Natural killer cell (primary cell): ENCODE data around the gene INPP5D. TPM values are rescaled to one million over a fixed set of nuclear protein-coding genes. Genes with fewer than 3 reads are reported as not detected.

ENCODE experiments used
- ATAC-seq, 3 donors: fragments of 150-1000 bp in 2 of 3; fragments of 200-7000 bp in 1 of 3; cut with Tn5 transposase; 1 replicate in 1 of 3; 2 replicates in 2 of 3; pipeline ENCODE4 v1.10.0; 2021; ENCODE audit warnings: mild to moderate bottlenecking in 2 of 3, moderate library complexity in 2 of 3
- DNase-seq, 2 donors: peaks; one replicate each; pipeline versions ENCODE4 v3.0.0 to v3.0.0-alpha.2; 2013 to 2021; ENCODE audit warnings: mixed read lengths in 1 of 2
- H3K27ac ChIP-seq: one replicate; pipeline ENCODE4 v1.5.1; 2013; ENCODE audit warnings: mild to moderate bottlenecking, low read length
- H3K27me3 ChIP-seq: one replicate; pipeline ENCODE4 v1.6.1; 2013; ENCODE audit warnings: low read length; ENCODE audit not compliant: control insufficient read depth, insufficient read depth
- H3K36me3 ChIP-seq: one replicate; pipeline ENCODE4 v1.6.1; 2013; ENCODE audit warnings: low read length; ENCODE audit not compliant: control insufficient read depth, insufficient read depth
- H3K4me1 ChIP-seq: one replicate; pipeline ENCODE4 v1.6.1; 2013; ENCODE audit warnings: low read length; ENCODE audit not compliant: control insufficient read depth, insufficient read depth
- H3K4me3 ChIP-seq: one replicate; pipeline ENCODE4 v1.5.1; 2013; ENCODE audit warnings: low read length
- H3K9me3 ChIP-seq: one replicate; pipeline ENCODE4 v1.6.1; 2013; ENCODE audit warnings: low read length; ENCODE audit not compliant: control insufficient read depth, insufficient read depth
- H3K27ac Mint-ChIP-seq, 2 donors: one replicate each; pipeline ENCODE4 v1.8.0; 2022; ENCODE audit warnings: mild to moderate bottlenecking in 2 of 2, mixed read lengths in 2 of 2, moderate library complexity in 1 of 2
- H3K27me3 Mint-ChIP-seq, 2 donors: one replicate each; pipeline ENCODE4 v1.8.0; 2022; ENCODE audit warnings: low read depth in 2 of 2, mixed read lengths in 2 of 2
- H3K36me3 Mint-ChIP-seq: one replicate; pipeline ENCODE4 v1.8.0; 2022; ENCODE audit warnings: mixed read lengths
- H3K4me1 Mint-ChIP-seq, 2 donors: one replicate each; pipeline ENCODE4 v1.8.0; 2022; ENCODE audit warnings: mixed read lengths in 2 of 2
- H3K4me3 Mint-ChIP-seq: one replicate; pipeline ENCODE4 v1.8.0; 2022; ENCODE audit warnings: mild to moderate bottlenecking, moderate library complexity, mixed read lengths
- H3K9me3 Mint-ChIP-seq, 2 donors: one replicate each; pipeline ENCODE4 v1.8.0; 2022; ENCODE audit warnings: mixed read lengths in 2 of 2
- CTCF ChIP-seq: fragments of 200-600 bp; IDR thresholded peaks from one replicate; pipeline ENCODE4 v1.8.0; 2022; ENCODE audit warnings: antibody characterized with exemption
- WGBS: methylation state at CpG from one replicate; pipeline ENCODE4 v1.1.7; 2013; ENCODE audit warnings: missing lambda C conversion rate; ENCODE audit not compliant: insufficient coverage; 5-methylcytosine and 5-hydroxymethylcytosine counted together
- intact Hi-C: fragments of 100-400 bp; cut with micrococcal nuclease; formaldehyde crosslinking; loops from one replicate; pipeline ENCODE4 v1.14.2; 2022
- total RNA-seq, 4 donors: library from RNA; stranded (reverse); fragments of 120-200 nt in 1 of 4; gene quantifications; one replicate each; pipeline versions ENCODE4 v1.2.3 to v1.2.4, GENCODE V29; 2013 to 2022

Gene INPP5D
- total RNA-seq, 3 donors from 2014 or later (not counting 1 experiment from before 2014, with no cell fraction given) = 385 to 498 (median 497) TPM

GRCh38 chr2:233234264-233234663, 174.1 kb downstream of the INPP5D start:
- H3K4me1 ChIP-seq = peaks cover 92% of the 10 kb centered on the region
- ATAC-seq (peak; percentile 46 to 65 (median 49)), DNase-seq (peak in 1 of 2 donors; percentile 51)
- Mint-ChIP-seq H3K9me3 (peaks cover 0 to under 1% of the 10 kb centered on the region in 2 donors), H3K27ac (peak overlapping the region; percentile 70 to 75), H3K27me3 (no peaks in the 10 kb centered on the region), H3K36me3 (no peaks in the 10 kb centered on the region), H3K4me3 (peak overlapping the region; percentile 70), H3K4me1 (peaks cover 41 to 67% of the 10 kb centered on the region in 2 donors)
- no peaks in the 10 kb centered on the region for H3K27me3 ChIP-seq
- no peaks in the 10 kb centered on the region for H3K9me3 ChIP-seq
- H3K36me3 ChIP-seq = no peaks in the 10 kb centered on the region
- peak overlapping the region; percentile 15 for H3K27ac ChIP-seq
- no peak for TF ChIP-seq CTCF
- WGBS = 27% methylated on average over 1 of the region's 2 CpGs
- intact Hi-C loops = loop anchor here (5.0 kb wide), 1 partner anchor 67 kb away; no protein-coding TSS in a partner anchor
- no peak overlapping the region for H3K4me3 ChIP-seq

GRCh38 chr2:233234996-233235395, 174.9 kb downstream of the INPP5D start:
- peaks cover 95% of the 10 kb centered on the region for H3K4me1 ChIP-seq
- H3K27me3 ChIP-seq = no peaks in the 10 kb centered on the region
- peaks cover 48 to 71% of the 10 kb centered on the region in 2 donors for H3K4me1 Mint-ChIP-seq
- ATAC-seq = no peak
- TF ChIP-seq CTCF = no peak
- peak overlapping the region; percentile 70 to 75 for H3K27ac Mint-ChIP-seq
- H3K4me3 ChIP-seq = no peak overlapping the region
- H3K27ac ChIP-seq = peak overlapping the region; percentile 15
- H3K9me3 Mint-ChIP-seq = peaks cover 2 to 3% of the 10 kb centered on the region in 2 donors
- no peaks in the 10 kb centered on the region for H3K36me3 Mint-ChIP-seq
- H3K27me3 Mint-ChIP-seq = no peaks in the 10 kb centered on the region
- no peaks in the 10 kb centered on the region for H3K9me3 ChIP-seq
- peak overlapping the region; percentile 40 for H3K4me3 Mint-ChIP-seq
- DNase-seq = no peak
- intact Hi-C loops = loop anchor here (5.0 kb wide), 1 partner anchor 68 kb away; no protein-coding TSS in a partner anchor
- WGBS = 62% methylated on average over 3 of the region's 3 CpGs
- no peaks in the 10 kb centered on the region for H3K36me3 ChIP-seq

GRCh38 chr2:233235977-233236376, 175.8 kb downstream of the INPP5D start:
- DNase-seq = no peak
- no peaks in the 10 kb centered on the region for H3K27me3 Mint-ChIP-seq
- H3K9me3 Mint-ChIP-seq = peaks cover 2 to 3% of the 10 kb centered on the region in 2 donors
- intact Hi-C loops = no loop called here
- ATAC-seq = no peak
- H3K4me1 Mint-ChIP-seq = peaks cover 52 to 72% of the 10 kb centered on the region in 2 donors
- WGBS = 94% methylated on average over 8 of the region's 9 CpGs
- H3K36me3 Mint-ChIP-seq = no peaks in the 10 kb centered on the region
- no peak for TF ChIP-seq CTCF
- no peak overlapping the region for H3K27ac Mint-ChIP-seq
- H3K36me3 ChIP-seq = no peaks in the 10 kb centered on the region
- no peak overlapping the region for H3K4me3 Mint-ChIP-seq
- peaks cover 94% of the 10 kb centered on the region for H3K4me1 ChIP-seq
- H3K27ac ChIP-seq = no peak overlapping the region
- H3K4me3 ChIP-seq = no peak overlapping the region
- H3K9me3 ChIP-seq = no peaks in the 10 kb centered on the region
- no peaks in the 10 kb centered on the region for H3K27me3 ChIP-seq
